KMS-11 (cell line): ENCODE data around the gene GNAQ.
"Not testable (repeated sequence)": the region's sequence is repeated elsewhere in the genome, so short reads cannot be mapped to it uniquely, and the experiment has no call there.

Source experiments
- H2AFZ ChIP-seq: fragments of 200-600 bp; sonication (generic); 2 replicates; pipeline ENCODE4 v1.6.1; 2016; ENCODE audit warnings: antibody characterized with exemption, mixed run types, low read depth
- H3K27ac ChIP-seq: fragments of 200-600 bp; sonication (generic); 2 replicates; pipeline ENCODE4 v1.6.1; 2016; ENCODE audit warnings: mild to moderate bottlenecking, mixed run types
- H3K27me3 ChIP-seq: fragments of 200-600 bp; sonication (generic); 2 replicates; pipeline ENCODE4 v1.6.1; 2017; ENCODE audit warnings: mild to moderate bottlenecking, low read depth, mixed run types, moderate library complexity; ENCODE audit not compliant: insufficient read depth
- H3K36me3 ChIP-seq: fragments of 200-600 bp; sonication (generic); 2 replicates; pipeline ENCODE4 v1.6.1; 2017; ENCODE audit warnings: mild to moderate bottlenecking, mixed run types; ENCODE audit not compliant: insufficient read depth
- H3K4me1 ChIP-seq: fragments of 200-600 bp; sonication (generic); 2 replicates; pipeline ENCODE4 v1.6.1; 2016; ENCODE audit warnings: mild to moderate bottlenecking, low read depth, mixed run types; ENCODE audit not compliant: poor library complexity, severe bottlenecking
- H3K4me2 ChIP-seq: fragments of 200-600 bp; sonication (generic); 2 replicates; pipeline ENCODE4 v1.7.0; 2016; ENCODE audit warnings: mild to moderate bottlenecking, mixed run types
- H3K4me3 ChIP-seq: fragments of 200-600 bp; sonication (generic); IDR thresholded peaks from 2 replicates; pipeline ENCODE4 v1.6.1; 2017; ENCODE audit warnings: low read depth, low read length, mixed read lengths; ENCODE audit not compliant: insufficient read depth
- H3K79me2 ChIP-seq: fragments of 200-600 bp; sonication (generic); 2 replicates; pipeline ENCODE4 v1.6.1; 2016; ENCODE audit warnings: low read depth, mixed run types; ENCODE audit not compliant: insufficient read depth
- H3K9ac ChIP-seq: fragments of 200-600 bp; sonication (generic); 2 replicates; pipeline ENCODE4 v1.6.1; 2016; ENCODE audit warnings: mild to moderate bottlenecking, mixed run types
- H4K20me1 ChIP-seq: fragments of 200-600 bp; sonication (generic); 2 replicates; pipeline ENCODE4 v1.6.1; 2016; ENCODE audit warnings: mild to moderate bottlenecking, mixed run types; ENCODE audit not compliant: insufficient read depth
- CTCF ChIP-seq: fragments of 200-600 bp; sonication (generic); conservative IDR thresholded peaks from 2 replicates; pipeline ENCODE4 v1.6.1; 2017; ENCODE audit warnings: low read depth, mild to moderate bottlenecking, antibody characterized with exemption, low read length, moderate library complexity, mixed read lengths

GNAQ gene

GRCh38 chr9:77764894-77765780 lies 266.5 kb downstream of the GNAQ start:
- H3K9ac ChIP-seq = no peak overlapping the region
- H3K27ac ChIP-seq = no peak overlapping the region
- H3K36me3 ChIP-seq = no peaks in the 10 kb centered on the region
- TF ChIP-seq CTCF = peak; percentile 59
- H3K4me1 ChIP-seq = no peaks in the 10 kb centered on the region
- H2AFZ ChIP-seq = no peak overlapping the region
- H4K20me1 ChIP-seq = no peaks in the 10 kb centered on the region
- H3K4me3 ChIP-seq = no peak overlapping the region
- H3K27me3 ChIP-seq = no peaks in the 10 kb centered on the region
- H3K4me2 ChIP-seq = no peak overlapping the region
- no peaks in the 10 kb centered on the region for H3K79me2 ChIP-seq

GRCh38 chr9:77763566-77763965 lies 268.0 kb downstream of the GNAQ start:
- Histone ChIP-seq H3K4me1 (no peaks in the 10 kb centered on the region), H3K79me2 (no peaks in the 10 kb centered on the region), H2AFZ (no peak overlapping the region), H3K9ac (no peak overlapping the region), H4K20me1 (no peaks in the 10 kb centered on the region), H3K36me3 (no peaks in the 10 kb centered on the region), H3K27ac (no peak overlapping the region), H3K27me3 (no peaks in the 10 kb centered on the region), H3K4me3 (no peak overlapping the region), H3K4me2 (no peak overlapping the region)
- no peak for TF ChIP-seq CTCF

- H3K27ac ChIP-seq, H3K4me1 ChIP-seq, H3K4me3 ChIP-seq: not testable (repeated sequence)
These were observed 270.7 kb downstream of the GNAQ start for GRCh38 chr9:77760919-77761318.

GRCh38 chr9:77759391-77759790 lies 272.2 kb downstream of the GNAQ start:
- Histone ChIP-seq H2AFZ (no peak overlapping the region), H3K36me3 (no peaks in the 10 kb centered on the region), H3K27me3 (no peaks in the 10 kb centered on the region), H4K20me1 (no peaks in the 10 kb centered on the region), H3K4me2 (no peak overlapping the region), H3K27ac (no peak overlapping the region), H3K4me3 (no peak overlapping the region), H3K4me1 (no peaks in the 10 kb centered on the region), H3K9ac (no peak overlapping the region), H3K79me2 (no peaks in the 10 kb centered on the region)
- TF ChIP-seq CTCF = no peak

More at GRCh38 chr9:77760919-77761318, 270.7 kb downstream of the GNAQ start:
- not testable (repeated sequence) for H2AFZ ChIP-seq, H3K36me3 ChIP-seq, H4K20me1 ChIP-seq, H3K9ac ChIP-seq, H3K27me3 ChIP-seq, H3K79me2 ChIP-seq, H3K4me2 ChIP-seq

GRCh38 chr9:77756449-77756848 lies 275.2 kb downstream of the GNAQ start:
- Histone ChIP-seq H3K27ac (no peak overlapping the region), H3K9ac (no peak overlapping the region), H3K4me3 (no peak overlapping the region), H2AFZ (no peak overlapping the region), H3K27me3 (no peaks in the 10 kb centered on the region), H4K20me1 (no peaks in the 10 kb centered on the region), H3K4me2 (no peak overlapping the region), H3K79me2 (no peaks in the 10 kb centered on the region), H3K36me3 (no peaks in the 10 kb centered on the region), H3K4me1 (no peaks in the 10 kb centered on the region)
- TF ChIP-seq CTCF = 0 out of 2 replicates have a peak, but pooled peaks have one; percentile 24
